AG04450 (cell line): ENCODE results near the gene ADTRP. TPM values are rescaled to one million over a fixed set of nuclear protein-coding genes. Genes with fewer than 3 reads are reported as not detected.
"Not testable (repeated sequence)": the region's sequence is repeated elsewhere in the genome, so short reads cannot be mapped to it uniquely, and the experiment has no call there.

ENCODE experiments used
- CTCF ChIA-PET: fragments of 300-600, 350-600 bp; formaldehyde crosslinking; extraction: SDS; loops from one replicate; lab custom pipeline; 2022; ENCODE audit warnings: antibody characterized with exemption, inconsistent platforms; lab: Charles Lee
- POLR2A ChIA-PET: fragments of 350-600 bp; formaldehyde crosslinking; extraction: SDS; loops from one replicate; lab custom pipeline; 2021; ENCODE audit warnings: antibody characterized with exemption, inconsistent platforms; lab: Yijun Ruan, JAX
- DNase-seq: peaks from one replicate; pipeline ENCODE4 v3.0.0-alpha.2; 2011; ENCODE audit warnings: low read depth, low spot score
- H3K27ac ChIP-seq: one replicate; pipeline ENCODE4 v1.5.1; 2012; ENCODE audit warnings: low read depth, low read length, control low read depth
- H3K27me3 ChIP-seq: one replicate; pipeline ENCODE4 v1.6.0; 2012; ENCODE audit warnings: low read length; ENCODE audit not compliant: control insufficient read depth, insufficient read depth
- H3K4me3 ChIP-seq: 2 replicates; pipeline ENCODE4 v1.5.1; 2011; ENCODE audit warnings: mild to moderate bottlenecking, low read depth, low read length, control low read depth
- H3K9me3 ChIP-seq: 2 replicates; pipeline ENCODE4 v1.5.1; 2012; ENCODE audit warnings: low read length; ENCODE audit not compliant: control insufficient read depth, insufficient read depth
- polyA plus RNA-seq: library from polyadenylated mRNA; depleted of rRNA; stranded (reverse); fragments of >200 nt; gene quantifications from 2 replicates; pipeline ENCODE4 v1.2.3, GENCODE V29; 2011
- TF ChIP-seq, protein P1 (sequence below): IDR thresholded peaks from 2 replicates; pipeline ENCODE4 v1.5.1; 2011; ENCODE audit warnings: low read depth, low read length, control low read depth, inconsistent platforms

ADTRP gene
- polyA plus RNA-seq, 1 experiment = 0.33 TPM

DNA sequence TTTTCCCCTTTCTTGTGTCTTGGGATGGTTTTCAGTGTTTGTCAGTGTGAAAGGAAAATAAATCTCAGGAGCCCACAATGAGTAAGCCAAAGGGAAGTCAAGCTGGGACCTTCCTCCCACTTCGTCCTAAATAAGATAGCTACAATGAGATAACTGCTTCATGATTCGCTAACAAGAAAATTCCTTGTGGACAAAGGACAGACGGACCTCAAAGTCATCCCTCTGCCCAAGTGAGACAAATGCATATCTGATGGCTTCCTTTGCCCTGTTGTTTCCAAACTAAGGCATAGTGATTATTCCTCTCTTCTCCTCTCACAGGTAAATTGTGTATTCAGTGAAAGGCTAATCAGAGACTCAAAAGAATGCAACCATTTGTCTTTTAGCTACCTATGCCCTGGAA, 26.1 kb upstream of the ADTRP start:
- CTCF ChIA-PET = no interaction called here
- no peak overlapping the region for H3K4me3 ChIP-seq
- no peaks in the 10 kb centered on the region for H3K9me3 ChIP-seq
- POLR2A ChIA-PET = interaction anchor here (0.6 kb wide), 1 partner anchor 10 kb away, joined by 8 read pairs; no protein-coding TSS in a partner anchor
- no peak overlapping the region for H3K27ac ChIP-seq
- H3K27me3 ChIP-seq = no peaks in the 10 kb centered on the region
- no peak for DNase-seq
- TF ChIP-seq, protein P1, sequence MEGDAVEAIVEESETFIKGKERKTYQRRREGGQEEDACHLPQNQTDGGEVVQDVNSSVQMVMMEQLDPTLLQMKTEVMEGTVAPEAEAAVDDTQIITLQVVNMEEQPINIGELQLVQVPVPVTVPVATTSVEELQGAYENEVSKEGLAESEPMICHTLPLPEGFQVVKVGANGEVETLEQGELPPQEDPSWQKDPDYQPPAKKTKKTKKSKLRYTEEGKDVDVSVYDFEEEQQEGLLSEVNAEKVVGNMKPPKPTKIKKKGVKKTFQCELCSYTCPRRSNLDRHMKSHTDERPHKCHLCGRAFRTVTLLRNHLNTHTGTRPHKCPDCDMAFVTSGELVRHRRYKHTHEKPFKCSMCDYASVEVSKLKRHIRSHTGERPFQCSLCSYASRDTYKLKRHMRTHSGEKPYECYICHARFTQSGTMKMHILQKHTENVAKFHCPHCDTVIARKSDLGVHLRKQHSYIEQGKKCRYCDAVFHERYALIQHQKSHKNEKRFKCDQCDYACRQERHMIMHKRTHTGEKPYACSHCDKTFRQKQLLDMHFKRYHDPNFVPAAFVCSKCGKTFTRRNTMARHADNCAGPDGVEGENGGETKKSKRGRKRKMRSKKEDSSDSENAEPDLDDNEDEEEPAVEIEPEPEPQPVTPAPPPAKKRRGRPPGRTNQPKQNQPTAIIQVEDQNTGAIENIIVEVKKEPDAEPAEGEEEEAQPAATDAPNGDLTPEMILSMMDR = no peak

DNA sequence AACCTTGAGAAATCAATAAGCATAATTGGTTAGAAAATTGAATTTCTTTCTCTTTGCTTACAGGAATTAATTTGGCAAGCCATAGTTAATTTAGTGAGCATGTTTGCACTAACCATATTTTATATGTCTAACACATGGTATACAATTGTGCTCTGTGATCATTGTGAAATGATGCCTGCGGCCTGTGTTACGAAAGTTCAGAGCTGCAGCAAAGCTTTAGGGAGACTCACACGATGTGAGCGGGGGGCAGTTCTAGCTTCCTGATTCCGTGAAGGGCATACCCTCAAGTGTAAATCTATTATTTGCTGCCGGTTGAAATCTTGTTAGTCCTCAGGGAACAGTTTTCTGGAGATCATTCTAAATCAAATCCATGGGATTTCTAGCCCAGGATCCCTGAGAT, 25.5 kb upstream of the ADTRP start:
- no peak overlapping the region for H3K4me3 ChIP-seq
- no peak for DNase-seq
- H3K27ac ChIP-seq = no peak overlapping the region
- TF ChIP-seq, protein P1 = no peak
- ChIA-PET CTCF (interaction anchor here (1.3 kb wide), 1 partner anchor 149 kb away, joined by 4 read pairs; no protein-coding TSS in a partner anchor), POLR2A (no interaction called here)
- H3K9me3 ChIP-seq = no peaks in the 10 kb centered on the region
- no peaks in the 10 kb centered on the region for H3K27me3 ChIP-seq

DNA sequence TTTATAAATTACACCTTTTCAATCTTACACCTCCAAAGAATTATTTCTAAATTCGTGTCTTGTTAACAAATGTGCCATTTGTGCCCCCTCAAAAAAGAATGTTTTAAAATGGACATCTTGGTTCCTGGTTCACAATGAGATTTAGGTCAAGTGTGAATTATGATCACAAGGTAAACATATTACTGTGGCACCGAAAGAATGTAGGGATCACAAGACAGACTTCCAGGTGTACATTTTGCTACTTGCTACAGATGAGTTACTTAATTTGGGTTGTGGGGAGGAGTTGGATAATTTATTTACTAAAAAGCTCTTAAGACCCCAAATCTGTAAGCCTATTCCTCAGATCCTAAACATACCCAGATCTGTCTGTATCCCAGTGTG, 25.0 kb upstream of the ADTRP start:
- H3K4me3 ChIP-seq = no peak overlapping the region
- ChIA-PET CTCF (interaction anchor here (1.3 kb wide), 1 partner anchor 148 kb away, joined by 4 read pairs; no protein-coding TSS in a partner anchor), POLR2A (no interaction called here)

DNA sequence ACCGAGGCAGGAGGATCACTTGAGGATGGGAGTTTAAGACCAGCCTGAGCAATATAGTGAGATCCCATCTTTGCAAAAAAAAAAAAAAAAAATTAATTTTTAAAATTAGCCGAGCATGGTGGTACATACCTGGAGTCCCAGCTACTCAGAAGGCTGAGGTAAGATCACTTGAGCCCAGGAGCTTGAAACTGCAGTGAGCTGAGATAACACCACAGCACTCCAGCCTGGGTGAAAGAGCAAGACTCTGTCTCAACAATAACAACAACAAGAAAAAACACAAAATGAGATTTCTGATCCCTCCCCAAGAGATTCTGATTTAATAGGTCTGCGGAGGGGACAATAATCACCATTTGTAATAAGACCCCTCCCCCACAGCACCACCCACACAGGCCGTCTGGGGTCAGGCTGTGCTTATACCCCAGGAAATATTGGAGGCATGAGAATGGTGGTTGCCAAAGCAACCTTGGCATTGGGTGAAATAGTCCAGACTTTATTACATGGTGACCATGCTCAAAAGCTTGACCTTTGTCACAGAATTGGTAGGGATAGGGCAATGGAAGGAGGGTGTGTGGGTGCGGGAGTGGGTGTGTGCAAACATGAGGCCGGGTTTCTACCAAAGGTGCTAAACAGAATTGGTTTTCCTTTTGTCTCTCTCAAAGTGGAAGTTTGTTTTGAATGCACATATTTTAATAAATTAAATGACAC, 24.4 kb upstream of the ADTRP start:
- H3K4me3 ChIP-seq = no peak overlapping the region
- H3K27ac ChIP-seq = no peak overlapping the region
- no peaks in the 10 kb centered on the region for H3K9me3 ChIP-seq
- H3K27me3 ChIP-seq = no peaks in the 10 kb centered on the region
- ChIA-PET POLR2A (no interaction called here), CTCF (interaction anchor here (1.3 kb wide), 1 partner anchor 148 kb away, joined by 4 read pairs; no protein-coding TSS in a partner anchor)
- DNase-seq = no peak
- TF ChIP-seq, protein P1 = no peak

More for the DNA sequence above, 25.0 kb upstream of the ADTRP start:
- DNase-seq = no peak
- no peaks in the 10 kb centered on the region for H3K27me3 ChIP-seq
- no peaks in the 10 kb centered on the region for H3K9me3 ChIP-seq
- no peak overlapping the region for H3K27ac ChIP-seq
- TF ChIP-seq, protein P1 = no peak

DNA sequence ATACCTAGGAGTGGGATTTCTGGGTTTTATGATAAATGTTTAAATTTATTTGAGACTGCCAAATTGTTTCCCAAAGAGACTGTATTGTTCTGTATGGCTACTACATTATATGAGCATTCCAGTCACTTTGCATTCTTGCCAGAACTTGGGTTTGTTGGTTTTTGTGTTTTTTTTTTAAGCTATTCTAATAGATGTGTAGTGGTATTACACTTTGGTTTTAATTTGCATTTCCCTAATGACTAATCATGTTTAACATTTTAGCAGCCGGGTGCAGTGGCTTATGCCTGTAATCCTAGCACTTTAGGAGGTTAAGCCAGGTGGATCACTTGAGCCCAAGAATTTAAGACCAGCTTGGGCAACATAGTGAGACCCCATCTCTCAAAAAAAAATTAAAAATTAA, 21.9 kb upstream of the ADTRP start:
- CTCF ChIA-PET = interaction anchor here (0.9 kb wide), 1 partner anchor 145 kb away, joined by 3 read pairs; no protein-coding TSS in a partner anchor
- H3K4me3 ChIP-seq, H3K27ac ChIP-seq, POLR2A ChIA-PET, DNase-seq, H3K9me3 ChIP-seq, H3K27me3 ChIP-seq: not testable (repeated sequence)
